Brain microvascular endothelial cell (primary cell): ENCODE results near the gene TTLL10.
"Not testable (repeated sequence)": the region's sequence is repeated elsewhere in the genome, so short reads cannot be mapped to it uniquely, and the experiment has no call there.

Experiments used
- DNase-seq: peaks from one replicate; pipeline ENCODE4 v3.0.0-alpha.2; 2020
- H3K27ac ChIP-seq: fragments of 250-450 bp; sonication (Bioruptor Pico); 2 replicates; pipeline ENCODE4 v1.5.1; 2020; ENCODE audit warnings: mild to moderate bottlenecking, moderate library complexity
- H3K27me3 ChIP-seq: fragments of 250-450 bp; sonication (Bioruptor Pico); replicated peaks from 2 replicates; pipeline ENCODE4 v1.5.1; 2020; ENCODE audit warnings: mild to moderate bottlenecking
- H3K36me3 ChIP-seq: fragments of 250-450 bp; sonication (Bioruptor Pico); replicated peaks from 2 replicates; pipeline ENCODE4 v1.5.1; 2020; ENCODE audit warnings: mild to moderate bottlenecking
- H3K4me3 ChIP-seq: 2 replicates; pipeline ENCODE4 v1.5.1; 2011; ENCODE audit warnings: low read depth, mild to moderate bottlenecking, control low read depth, low read length, moderate library complexity
- CTCF ChIP-seq: IDR thresholded peaks from 2 replicates; pipeline ENCODE4 v1.5.1; 2011; ENCODE audit warnings: low read depth, mild to moderate bottlenecking, moderate library complexity, low read length, control low read depth, inconsistent platforms; ENCODE audit errors: missing control alignments
- in situ Hi-C: cut with HindIII; loops from 2 replicates; pipeline ENCODE4 v1.10.0; 2017; ENCODE audit warnings: low sequenced_read_pairs, low pct_ligation_motif_present

Gene TTLL10

GRCh38 chr1:1141244-1141910 is 32.3 kb upstream of the TTLL10 start:
- Histone ChIP-seq H3K27me3 (peaks cover 10% of the 10 kb centered on the region), H3K4me3 (no peak overlapping the region), H3K27ac (no peak overlapping the region), H3K36me3 (no peaks in the 10 kb centered on the region)
- no peak for DNase-seq
- in situ Hi-C loops: no loop called here
- no peak for TF ChIP-seq CTCF

- H3K27ac ChIP-seq: no peak overlapping the region
- no peak for DNase-seq
- in situ Hi-C loops: no loop called here
- no peak overlapping the region for H3K4me3 ChIP-seq
- TF ChIP-seq CTCF: no peak
- peaks cover 7% of the 10 kb centered on the region for H3K27me3 ChIP-seq
- no peaks in the 10 kb centered on the region for H3K36me3 ChIP-seq
Measured at GRCh38 chr1:1141911-1142250, 31.8 kb upstream of the TTLL10 start.

GRCh38 chr1:1142352-1142751 is 31.3 kb upstream of the TTLL10 start:
- in situ Hi-C loops, H3K36me3 ChIP-seq, H3K27ac ChIP-seq, H3K4me3 ChIP-seq, DNase-seq, H3K27me3 ChIP-seq: not testable (repeated sequence)

- DNase-seq: no peak
- in situ Hi-C loops: no loop called here
- no peaks in the 10 kb centered on the region for H3K36me3 ChIP-seq
- H3K27me3 ChIP-seq: peaks cover 2% of the 10 kb centered on the region
- no peak overlapping the region for H3K27ac ChIP-seq
- H3K4me3 ChIP-seq: no peak overlapping the region
- no peak for TF ChIP-seq CTCF
Measured at GRCh38 chr1:1142844-1143243, 30.8 kb upstream of the TTLL10 start.

- H3K4me3 ChIP-seq: no peak overlapping the region
- no peak for DNase-seq
- H3K27ac ChIP-seq: no peak overlapping the region
- no peak for TF ChIP-seq CTCF
- H3K36me3 ChIP-seq: no peaks in the 10 kb centered on the region
- in situ Hi-C loops: no loop called here
- H3K27me3 ChIP-seq: no peaks in the 10 kb centered on the region
Measured at GRCh38 chr1:1143636-1144035, 30.0 kb upstream of the TTLL10 start.

GRCh38 chr1:1144122-1144842 is 29.4 kb upstream of the TTLL10 start:
- no peak for TF ChIP-seq CTCF
- H3K27me3 ChIP-seq: no peaks in the 10 kb centered on the region
- no peak for DNase-seq
- in situ Hi-C loops: no loop called here
- H3K36me3 ChIP-seq: no peaks in the 10 kb centered on the region
- H3K27ac ChIP-seq: no peak overlapping the region
- no peak overlapping the region for H3K4me3 ChIP-seq
